Body of pancreas (tissue), 4 donors: ENCODE measurements around the gene TP53AIP1. TPM values are rescaled to one million over a fixed set of nuclear protein-coding genes. Genes with fewer than 3 reads are reported as not detected.

ENCODE experiments used
- ATAC-seq: fragments of 150-250 bp; one replicate; pipeline ENCODE4 v1.9.1; 2016
- DNase-seq, 4 donors: peaks; one replicate each; pipeline ENCODE4 v3.0.0-alpha.2; 2019
- H3K27ac ChIP-seq, 4 donors: fragments of 200-600 bp; sonication (generic); 1 replicate in 3 of 4; 2 replicates in 1 of 4; pipeline versions ENCODE4 v1.5.1 to v1.6.1; 2016 to 2019; ENCODE audit warnings: mild to moderate bottlenecking in 1 of 4, mixed read lengths in 1 of 4, moderate library complexity in 1 of 4
- H3K27me3 ChIP-seq, 2 donors: fragments of 200-600 bp; sonication (generic); one replicate each; pipeline ENCODE4 v1.6.0; 2016; ENCODE audit warnings: mild to moderate bottlenecking in 1 of 2
- H3K36me3 ChIP-seq, 2 donors: fragments of 200-600 bp; sonication (generic); replicated peaks in 1 of 2; 2 replicates each; pipeline ENCODE4 v1.5.1; 2016; ENCODE audit warnings: low read depth in 2 of 2; ENCODE audit not compliant: insufficient read depth in 1 of 2
- H3K4me1 ChIP-seq: fragments of 200-600 bp; sonication (generic); one replicate; pipeline ENCODE4 v1.6.0; 2016
- H3K4me3 ChIP-seq, 2 donors: fragments of 200-600 bp; sonication (generic); 1 replicate in 1 of 2; 2 replicates in 1 of 2; pipeline ENCODE4 v1.5.1; 2016 to 2019
- H3K9me3 ChIP-seq, 3 donors: fragments of 200-600 bp; sonication (generic); 1 replicate in 2 of 3; 2 replicates in 1 of 3; pipeline ENCODE4 v1.5.1; 2016
- CTCF ChIP-seq, 7 experiments: fragments of 450-650 bp in 4 of 7; fragments of 200-600 bp in 3 of 7; sonication (generic) in 3 of 7; IDR thresholded peaks; one replicate each; pipeline ENCODE4 v1.5.1; 2016 to 2019; ENCODE audit warnings: antibody characterized with exemption in 7 of 7
- POLR2A ChIP-seq, 3 donors: fragments of 450-650 bp; IDR thresholded peaks; one replicate each; pipeline ENCODE4 v1.6.1; 2016; ENCODE audit warnings: antibody characterized with exemption in 3 of 3, mild to moderate bottlenecking in 2 of 3
- WGBS, 2 donors: methylation state at CpG; one replicate each; pipeline ENCODE4 v1.1.5; 2017; 5-methylcytosine and 5-hydroxymethylcytosine counted together
- intact Hi-C: fragments of 100-400 bp; cut with DNase I; formaldehyde crosslinking; loops from one replicate; pipeline ENCODE4 v1.15.1; 2023
- total RNA-seq, 2 donors: library from RNA; depleted of rRNA; stranded (reverse); fragments of >200 nt; gene quantifications; one replicate each; pipeline ENCODE4 v1.1.0, GENCODE V29; 2016

TP53AIP1 gene
- total RNA-seq, 2 donors from 2014 or later, result not detected

DNA sequence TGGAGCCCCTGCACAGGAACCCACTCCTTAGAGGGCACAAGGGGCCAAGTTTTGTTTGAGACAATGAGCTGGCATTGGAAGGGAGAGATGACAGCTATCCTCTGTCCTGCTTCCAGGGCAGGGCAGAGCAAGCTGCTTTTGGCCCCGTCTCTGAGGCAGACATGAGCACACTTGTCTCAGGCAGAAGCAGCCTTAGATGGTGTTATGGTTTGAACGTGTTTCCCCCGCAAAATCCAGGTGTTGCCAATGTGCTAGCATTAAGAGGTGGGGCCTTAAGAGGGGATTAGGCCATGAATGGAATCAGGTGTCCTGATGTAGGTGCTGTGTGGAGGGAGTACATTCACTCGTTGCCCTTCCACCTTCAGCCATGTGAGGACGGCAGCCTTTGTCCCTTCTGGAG, 2.5 kb downstream of the TP53AIP1 start:
- ATAC-seq (no peak), DNase-seq (no peak)
- Histone ChIP-seq H3K27me3 (no peaks in the 10 kb centered on the region), H3K4me3 (no peak overlapping the region), H3K27ac (no peak overlapping the region), H3K4me1 (no peaks in the 10 kb centered on the region), H3K36me3 (no peaks in the 10 kb centered on the region), H3K9me3 (no peaks in the 10 kb centered on the region)
- TF ChIP-seq CTCF (IDR thresholded peaks at IDR 0.05), result no peak
- TF ChIP-seq POLR2A (IDR thresholded peaks at IDR 0.05), result no peak
- intact Hi-C loops, result no loop called here
- 63 to 84% methylated on average over 5 of the region's 5 CpGs for WGBS, 2 donors

GRCh38 chr11:128939591-128939990, 3.1 kb downstream of the TP53AIP1 start:
- DNase-seq, result no peak
- WGBS, 2 donors, result 75 to 83% methylated on average over 11 of the region's 11 CpGs
- intact Hi-C loops, result no loop called here
- no peak for ATAC-seq
- H3K4me3 ChIP-seq, result no peak overlapping the region
- H3K27ac ChIP-seq, result no peak overlapping the region
- H3K9me3 ChIP-seq, result no peaks in the 10 kb centered on the region
- TF ChIP-seq CTCF (IDR thresholded peaks at IDR 0.05) (no peak), POLR2A (IDR thresholded peaks at IDR 0.05) (no peak)
- no peaks in the 10 kb centered on the region for H3K36me3 ChIP-seq
- H3K4me1 ChIP-seq, result no peaks in the 10 kb centered on the region
- H3K27me3 ChIP-seq, result no peaks in the 10 kb centered on the region

DNA sequence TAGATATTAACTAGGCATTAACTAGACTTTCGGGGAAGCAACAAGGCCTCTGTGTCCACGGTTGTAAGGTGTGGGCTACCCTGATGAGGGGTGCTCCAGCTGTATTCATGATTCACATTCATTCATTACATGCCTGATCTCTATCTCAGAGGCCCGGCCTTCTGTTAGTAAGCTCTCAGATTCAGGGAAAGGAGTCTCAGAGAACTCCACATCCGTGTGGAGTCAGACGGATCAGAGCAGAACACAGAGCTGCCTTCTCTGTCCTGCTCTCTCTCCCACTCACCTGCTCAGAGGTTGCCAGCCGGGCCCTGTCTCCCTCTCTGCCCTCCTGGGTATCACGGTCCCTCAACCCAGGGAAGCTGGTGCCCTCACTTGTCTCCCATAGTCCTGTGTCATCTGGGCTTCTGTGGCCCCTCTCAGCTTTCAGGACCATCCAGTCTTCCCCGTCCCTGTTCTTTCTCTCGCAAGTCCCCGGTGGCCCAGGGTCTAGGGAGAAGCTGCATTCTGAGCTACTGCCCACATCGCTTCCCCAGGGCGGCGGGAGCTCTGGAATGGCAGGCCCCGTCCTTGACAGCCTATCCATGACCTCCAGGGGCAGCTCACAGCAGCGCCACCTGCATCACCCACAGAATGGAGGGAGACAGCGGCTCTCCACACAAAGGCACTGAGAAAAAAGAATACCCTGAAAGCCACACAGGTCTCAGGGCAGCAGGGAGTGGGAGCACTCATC, 4.3 kb downstream of the TP53AIP1 start:
- H3K9me3 ChIP-seq, result no peaks in the 10 kb centered on the region
- 87 to 92% methylated on average over 16 of the region's 16 CpGs for WGBS, 2 donors
- H3K4me3 ChIP-seq, result no peak overlapping the region
- DNase-seq (no peak), ATAC-seq (no peak)
- H3K4me1 ChIP-seq, result no peaks in the 10 kb centered on the region
- H3K27ac ChIP-seq, result no peak overlapping the region
- H3K27me3 ChIP-seq, result no peaks in the 10 kb centered on the region
- no peaks in the 10 kb centered on the region for H3K36me3 ChIP-seq
- TF ChIP-seq CTCF (IDR thresholded peaks at IDR 0.05) (no peak), POLR2A (IDR thresholded peaks at IDR 0.05) (no peak)
- intact Hi-C loops, result no loop called here

- no peak for DNase-seq
- 80 to 93% methylated on average over 3 to 9 of the region's 9 CpGs for WGBS, 2 donors
- no peak overlapping the region for H3K4me3 ChIP-seq
- ATAC-seq, result no peak
- no peaks in the 10 kb centered on the region for H3K36me3 ChIP-seq
- H3K27ac ChIP-seq, result no peak overlapping the region
- intact Hi-C loops, result no loop called here
- TF ChIP-seq POLR2A (IDR thresholded peaks at IDR 0.05) (no peak), CTCF (IDR thresholded peaks at IDR 0.05) (no peak)
- H3K9me3 ChIP-seq, result no peaks in the 10 kb centered on the region
- H3K27me3 ChIP-seq, result no peaks in the 10 kb centered on the region
- H3K4me1 ChIP-seq, result no peaks in the 10 kb centered on the region
These were observed 5.2 kb downstream of the TP53AIP1 start for GRCh38 chr11:128937480-128937879.
